HL-60 (cell line): Measurements from ENCODE around the gene CDIPT.

Source experiments
- DNase-seq, 2 experiments: peaks; one replicate each; pipeline ENCODE4 v3.0.0-alpha.2; 2010 to 2020; ENCODE audit warnings: low read depth in 1 of 2, low spot score in 1 of 2
- H3K27ac ChIP-seq: fragments of 250-450 bp; sonication (Bioruptor Pico); replicated peaks from 2 replicates; pipeline ENCODE4 v1.5.1; 2020; ENCODE audit warnings: mild to moderate bottlenecking, moderate library complexity
- H3K27me3 ChIP-seq: fragments of 250-450 bp; sonication (Bioruptor Pico); 2 replicates; pipeline ENCODE4 v1.5.1; 2021; ENCODE audit warnings: mild to moderate bottlenecking, moderate library complexity; ENCODE audit not compliant: insufficient read depth, poor library complexity, severe bottlenecking
- H3K4me3 ChIP-seq: replicated peaks from 2 replicates; pipeline ENCODE4 v1.5.1; 2011; ENCODE audit warnings: mild to moderate bottlenecking, control low read depth, low read length; ENCODE audit not compliant: insufficient read depth
- GABPA ChIP-seq: IDR thresholded peaks from 2 replicates; pipeline ENCODE4 v1.6.1; 2012; ENCODE audit warnings: low read depth
- POLR2AphosphoS5 ChIP-seq: IDR thresholded peaks from 2 replicates; pipeline ENCODE4 v1.6.1; 2012; ENCODE audit warnings: low read depth
- REST ChIP-seq: IDR thresholded peaks from 2 replicates; pipeline ENCODE4 v1.6.1; 2012; ENCODE audit warnings: low read depth; ENCODE audit not compliant: insufficient replicate concordance
- SPI1 ChIP-seq: IDR thresholded peaks from 2 replicates; pipeline ENCODE4 v1.6.1; 2012; ENCODE audit warnings: low read depth, mild to moderate bottlenecking, borderline replicate concordance
- TF ChIP-seq, protein P1 (sequence below): IDR thresholded peaks from one replicate; pipeline ENCODE4 v1.5.1; 2011; ENCODE audit warnings: low read length, control low read depth, inconsistent platforms; ENCODE audit not compliant: insufficient read depth

Gene CDIPT

GRCh38 chr16:29896841-29897240 lies 33.8 kb upstream of the CDIPT start:
- no peak overlapping the region for H3K4me3 ChIP-seq
- no peak overlapping the region for H3K27ac ChIP-seq
- DNase-seq, result no peak
- TF ChIP-seq REST, result no peak
- TF ChIP-seq SPI1, result no peak
- TF ChIP-seq POLR2AphosphoS5, result no peak
- no peak for TF ChIP-seq GABPA
- TF ChIP-seq, protein P1, sequence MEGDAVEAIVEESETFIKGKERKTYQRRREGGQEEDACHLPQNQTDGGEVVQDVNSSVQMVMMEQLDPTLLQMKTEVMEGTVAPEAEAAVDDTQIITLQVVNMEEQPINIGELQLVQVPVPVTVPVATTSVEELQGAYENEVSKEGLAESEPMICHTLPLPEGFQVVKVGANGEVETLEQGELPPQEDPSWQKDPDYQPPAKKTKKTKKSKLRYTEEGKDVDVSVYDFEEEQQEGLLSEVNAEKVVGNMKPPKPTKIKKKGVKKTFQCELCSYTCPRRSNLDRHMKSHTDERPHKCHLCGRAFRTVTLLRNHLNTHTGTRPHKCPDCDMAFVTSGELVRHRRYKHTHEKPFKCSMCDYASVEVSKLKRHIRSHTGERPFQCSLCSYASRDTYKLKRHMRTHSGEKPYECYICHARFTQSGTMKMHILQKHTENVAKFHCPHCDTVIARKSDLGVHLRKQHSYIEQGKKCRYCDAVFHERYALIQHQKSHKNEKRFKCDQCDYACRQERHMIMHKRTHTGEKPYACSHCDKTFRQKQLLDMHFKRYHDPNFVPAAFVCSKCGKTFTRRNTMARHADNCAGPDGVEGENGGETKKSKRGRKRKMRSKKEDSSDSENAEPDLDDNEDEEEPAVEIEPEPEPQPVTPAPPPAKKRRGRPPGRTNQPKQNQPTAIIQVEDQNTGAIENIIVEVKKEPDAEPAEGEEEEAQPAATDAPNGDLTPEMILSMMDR, result no peak
- H3K27me3 ChIP-seq, result peaks cover 8% of the 10 kb centered on the region

GRCh38 chr16:29894352-29894751 lies 31.3 kb upstream of the CDIPT start:
- Histone ChIP-seq H3K27ac (no peak overlapping the region), H3K27me3 (peaks cover 8% of the 10 kb centered on the region), H3K4me3 (no peak overlapping the region)
- no peak for DNase-seq
- TF ChIP-seq REST (no peak), GABPA (no peak), SPI1 (no peak), POLR2AphosphoS5 (no peak)
- TF ChIP-seq, protein P1, result no peak

GRCh38 chr16:29893553-29893952 lies 30.5 kb upstream of the CDIPT start:
- no peak overlapping the region for H3K4me3 ChIP-seq
- TF ChIP-seq, protein P1, result no peak
- TF ChIP-seq REST (no peak), GABPA (no peak), SPI1 (no peak), POLR2AphosphoS5 (no peak)
- no peak overlapping the region for H3K27ac ChIP-seq
- peaks cover 7% of the 10 kb centered on the region for H3K27me3 ChIP-seq
- DNase-seq, result no peak
